SK-N-SH (cell line): Measurements from ENCODE around the gene ALDH9A1. TPM values are rescaled to one million over a fixed set of nuclear protein-coding genes. Genes with fewer than 3 reads are reported as not detected.

Experiments
- CTCF ChIA-PET: fragments of 300-600, 350-600 bp; formaldehyde crosslinking; extraction: SDS; loops from one replicate; lab custom pipeline; 2021; lab: Yijun Ruan, JAX
- POLR2A ChIA-PET: fragments of 350-600 bp; sonication (Branson Sonifier 250); formaldehyde crosslinking; extraction: SDS; loops from one replicate; lab custom pipeline; 2020; ENCODE audit warnings: antibody characterized with exemption, inconsistent platforms; lab: Yijun Ruan, JAX
- DNase-seq: peaks from one replicate; pipeline ENCODE4 v3.0.0; 2012
- H2AFZ ChIP-seq: fragments of 200-600 bp; sonication (generic); 2 replicates; pipeline ENCODE4 v1.8.1; 2016; ENCODE audit warnings: antibody characterized with exemption, mild to moderate bottlenecking, low read depth
- H3F3A ChIP-seq: fragments of 200-600 bp; sonication (generic); replicated peaks from 2 replicates; pipeline ENCODE3; 2016; ENCODE audit warnings: antibody characterized with exemption, mild to moderate bottlenecking; ENCODE audit not compliant: insufficient read depth
- H3K27ac ChIP-seq, 2 experiments: fragments of 200-500 bp in 1 of 2; fragments of 200-600 bp in 1 of 2; sonication (Bioruptor generic) in 1 of 2; sonication (generic), shearing (Covaris generic) in 1 of 2; 2 replicates each; pipeline versions ENCODE4 v1.5.1 to v1.6.1; 2014 to 2016; ENCODE audit warnings: low read depth in 2 of 2, inconsistent platforms in 1 of 2, low read length in 1 of 2, mild to moderate bottlenecking in 1 of 2, mixed read lengths in 1 of 2
- H3K27me3 ChIP-seq: fragments of 200-600 bp; sonication (generic), shearing (Covaris generic); 2 replicates; pipeline ENCODE4 v1.6.1; 2016; ENCODE audit warnings: mixed run types; ENCODE audit not compliant: insufficient read depth
- H3K36me3 ChIP-seq, 2 experiments: fragments of 200-500 bp in 1 of 2; fragments of 200-600 bp in 1 of 2; sonication (Bioruptor generic) in 1 of 2; sonication (generic) in 1 of 2; replicated peaks in 1 of 2; 2 replicates each; pipeline versions ENCODE3 to v1.5.1; 2014 to 2016; ENCODE audit warnings: low read length in 1 of 2, mild to moderate bottlenecking in 1 of 2; ENCODE audit not compliant: insufficient read depth in 2 of 2, control insufficient read depth in 1 of 2
- H3K4me1 ChIP-seq, 2 experiments: fragments of 200-500 bp in 1 of 2; fragments of 200-600 bp in 1 of 2; sonication (Bioruptor generic) in 1 of 2; sonication (generic), shearing (Covaris generic) in 1 of 2; 2 replicates each; pipeline versions ENCODE4 v1.5.1 to v1.6.1; 2014 to 2016; ENCODE audit warnings: low read depth in 1 of 2, low read length in 1 of 2, mixed run types in 1 of 2; ENCODE audit not compliant: insufficient read depth in 2 of 2, control insufficient read depth in 1 of 2
- H3K4me2 ChIP-seq: fragments of 200-600 bp; sonication (generic), shearing (Covaris generic); 2 replicates; pipeline ENCODE4 v1.6.1; 2017; ENCODE audit warnings: mixed run types
- H3K4me3 ChIP-seq, 2 experiments: fragments of 200-500 bp in 1 of 2; fragments of 200-600 bp in 1 of 2; sonication (Bioruptor generic) in 1 of 2; sonication (generic), shearing (Covaris generic) in 1 of 2; 2 replicates each; pipeline versions ENCODE4 v1.5.1 to v1.8.1; 2014 to 2016; ENCODE audit warnings: low read depth in 2 of 2, inconsistent platforms in 1 of 2, low read length in 1 of 2, mild to moderate bottlenecking in 1 of 2, mixed read lengths in 1 of 2, moderate library complexity in 1 of 2
- H3K79me2 ChIP-seq: fragments of 200-600 bp; sonication (generic); 2 replicates; pipeline ENCODE4 v1.8.1; 2017; ENCODE audit warnings: mild to moderate bottlenecking; ENCODE audit not compliant: insufficient read depth
- H3K9ac ChIP-seq: fragments of 200-600 bp; sonication (generic); 2 replicates; pipeline ENCODE4 v1.6.1; 2017; ENCODE audit warnings: mixed run types
- H3K9me2 ChIP-seq: fragments of 200-600 bp; sonication (generic); 2 replicates; pipeline ENCODE4 v1.6.1; 2017; ENCODE audit warnings: mixed run types
- H3K9me3 ChIP-seq: fragments of 200-600 bp; sonication (generic); 2 replicates; pipeline ENCODE4 v1.6.1; 2017; ENCODE audit warnings: mixed run types, mild to moderate bottlenecking, moderate library complexity
- H4K20me1 ChIP-seq: fragments of 200-600 bp; sonication (generic); 2 replicates; pipeline ENCODE4 v1.6.1; 2017; ENCODE audit warnings: mild to moderate bottlenecking, mixed run types; ENCODE audit not compliant: insufficient read depth
- CHD2 ChIP-seq: fragments of 150-350 bp; IDR thresholded peaks from 2 replicates; pipeline ENCODE4 v1.6.1; 2018; ENCODE audit warnings: low read length; ENCODE audit not compliant: partially characterized antibody
- FOXM1 ChIP-seq: IDR thresholded peaks from 2 replicates; pipeline ENCODE4 v1.4.0; 2012; ENCODE audit warnings: low read depth, mild to moderate bottlenecking
- GABPA ChIP-seq: IDR thresholded peaks from 2 replicates; pipeline ENCODE4 v1.4.0; 2012; ENCODE audit warnings: low read depth, mild to moderate bottlenecking
- MAX ChIP-seq: IDR thresholded peaks from 2 replicates; pipeline ENCODE4 v1.4.0; 2012; ENCODE audit warnings: low read depth
- MXI1 ChIP-seq: IDR thresholded peaks from 2 replicates; pipeline ENCODE4 v1.6.1; 2012; ENCODE audit warnings: mild to moderate bottlenecking, low read depth, low read length, improper control_type of control experiment
- NRF1 ChIP-seq: IDR thresholded peaks from 2 replicates; pipeline ENCODE4 v1.6.1; 2012; ENCODE audit warnings: low read depth, mild to moderate bottlenecking, low read length
- PBX3 ChIP-seq: IDR thresholded peaks from 2 replicates; pipeline ENCODE4; 2012
- POLR2AphosphoS5 ChIP-seq: IDR thresholded peaks from 2 replicates; pipeline ENCODE4 v1.6.1; 2012; ENCODE audit warnings: low read depth, low read length
- RAD21 ChIP-seq: IDR thresholded peaks from 2 replicates; pipeline ENCODE4 v1.6.1; 2012; ENCODE audit warnings: mild to moderate bottlenecking, low read length
- RXRA ChIP-seq: IDR thresholded peaks from 2 replicates; pipeline ENCODE4 v1.4.0; 2012; ENCODE audit warnings: low read depth, mild to moderate bottlenecking, borderline replicate concordance
- SIN3A ChIP-seq: IDR thresholded peaks from 2 replicates; pipeline ENCODE4 v1.6.1; 2012; ENCODE audit warnings: low read depth, mild to moderate bottlenecking, low read length, moderate library complexity, borderline replicate concordance
- TAF1 ChIP-seq: IDR thresholded peaks from 2 replicates; pipeline ENCODE4 v1.6.1; 2012; ENCODE audit warnings: low read depth, mild to moderate bottlenecking, low read length, moderate library complexity, borderline replicate concordance
- TEAD4 ChIP-seq: IDR thresholded peaks from 2 replicates; pipeline ENCODE4 v1.4.0; 2012; ENCODE audit warnings: mild to moderate bottlenecking, borderline replicate concordance; ENCODE audit not compliant: insufficient read depth
- WGBS: methylation state at CpG from one replicate; pipeline ENCODE4 v1.1.6; 2017; ENCODE audit warnings: low lambda C conversion rate; 5-methylcytosine and 5-hydroxymethylcytosine counted together
- polyA plus RNA-seq, 3 experiments: library from polyadenylated mRNA; depleted of rRNA; stranded (reverse); fragments of >200 nt; gene quantifications; 2 replicates each; pipeline ENCODE4 v1.2.3, GENCODE V29; 2012
- TF ChIP-seq, protein P1 (sequence below): fragments of 200-600 bp; sonication (generic); IDR thresholded peaks from 2 replicates; pipeline ENCODE4 v1.6.1; 2017; ENCODE audit warnings: antibody characterized with exemption, mild to moderate bottlenecking, moderate library complexity

ALDH9A1 gene
- polyA plus RNA-seq, 1 of the 3 experiments (the other 2 are of a cell fraction) = 31.3 TPM

DNA sequence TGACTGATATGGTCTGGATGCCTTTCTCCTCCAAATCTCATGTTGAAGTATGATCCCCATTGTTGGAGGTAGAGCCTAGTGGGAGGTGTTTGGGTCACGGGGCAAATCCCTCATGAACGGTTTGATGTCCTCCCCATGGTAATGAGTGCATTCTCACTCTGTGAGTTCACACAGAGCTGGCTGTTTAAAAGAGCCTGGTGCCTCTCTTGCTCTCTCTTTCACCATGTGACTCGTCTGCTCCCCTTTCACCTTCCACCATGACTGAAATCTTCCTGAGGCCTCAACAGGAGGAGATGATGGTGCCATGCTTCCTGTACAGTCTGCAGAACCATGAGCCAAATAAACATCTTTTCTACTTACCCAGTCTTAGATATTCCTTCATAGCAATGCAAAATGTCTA lies 30.2 kb downstream of the ALDH9A1 start:
- Histone ChIP-seq H3K9me3 (no peaks in the 10 kb centered on the region), H3K4me2 (no peak overlapping the region), H3K9ac (no peak overlapping the region), H3K4me3 (no peak overlapping the region), H3K27me3 (no peaks in the 10 kb centered on the region), H3K79me2 (0 out of 2 replicates have a peak, but pooled peaks cover 2% of the 10 kb centered on the region), H3F3A (no peaks in the 10 kb centered on the region), H3K27ac (no peak overlapping the region), H3K9me2 (no peaks in the 10 kb centered on the region), H2AFZ (no peak overlapping the region), H3K4me1 (no peaks in the 10 kb centered on the region), H4K20me1 (no peaks in the 10 kb centered on the region), H3K36me3 (peaks cover 59 to 66% of the 10 kb centered on the region in 2 experiments)
- POLR2A ChIA-PET = no interaction called here
- DNase-seq = no peak
- TF ChIP-seq TEAD4 = no peak
- TF ChIP-seq TAF1 = no peak
- no peak for TF ChIP-seq PBX3
- TF ChIP-seq RAD21 = no peak
- no peak for TF ChIP-seq SIN3A
- TF ChIP-seq RXRA = no peak
- TF ChIP-seq MAX = no peak
- TF ChIP-seq, protein P1, sequence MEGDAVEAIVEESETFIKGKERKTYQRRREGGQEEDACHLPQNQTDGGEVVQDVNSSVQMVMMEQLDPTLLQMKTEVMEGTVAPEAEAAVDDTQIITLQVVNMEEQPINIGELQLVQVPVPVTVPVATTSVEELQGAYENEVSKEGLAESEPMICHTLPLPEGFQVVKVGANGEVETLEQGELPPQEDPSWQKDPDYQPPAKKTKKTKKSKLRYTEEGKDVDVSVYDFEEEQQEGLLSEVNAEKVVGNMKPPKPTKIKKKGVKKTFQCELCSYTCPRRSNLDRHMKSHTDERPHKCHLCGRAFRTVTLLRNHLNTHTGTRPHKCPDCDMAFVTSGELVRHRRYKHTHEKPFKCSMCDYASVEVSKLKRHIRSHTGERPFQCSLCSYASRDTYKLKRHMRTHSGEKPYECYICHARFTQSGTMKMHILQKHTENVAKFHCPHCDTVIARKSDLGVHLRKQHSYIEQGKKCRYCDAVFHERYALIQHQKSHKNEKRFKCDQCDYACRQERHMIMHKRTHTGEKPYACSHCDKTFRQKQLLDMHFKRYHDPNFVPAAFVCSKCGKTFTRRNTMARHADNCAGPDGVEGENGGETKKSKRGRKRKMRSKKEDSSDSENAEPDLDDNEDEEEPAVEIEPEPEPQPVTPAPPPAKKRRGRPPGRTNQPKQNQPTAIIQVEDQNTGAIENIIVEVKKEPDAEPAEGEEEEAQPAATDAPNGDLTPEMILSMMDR = no peak
- TF ChIP-seq POLR2AphosphoS5 = no peak
- TF ChIP-seq CHD2 = no peak
- TF ChIP-seq NRF1 = no peak
- TF ChIP-seq GABPA = no peak
- CTCF ChIA-PET = no interaction called here
- WGBS = 100% methylated on average over 3 of the region's 3 CpGs

DNA sequence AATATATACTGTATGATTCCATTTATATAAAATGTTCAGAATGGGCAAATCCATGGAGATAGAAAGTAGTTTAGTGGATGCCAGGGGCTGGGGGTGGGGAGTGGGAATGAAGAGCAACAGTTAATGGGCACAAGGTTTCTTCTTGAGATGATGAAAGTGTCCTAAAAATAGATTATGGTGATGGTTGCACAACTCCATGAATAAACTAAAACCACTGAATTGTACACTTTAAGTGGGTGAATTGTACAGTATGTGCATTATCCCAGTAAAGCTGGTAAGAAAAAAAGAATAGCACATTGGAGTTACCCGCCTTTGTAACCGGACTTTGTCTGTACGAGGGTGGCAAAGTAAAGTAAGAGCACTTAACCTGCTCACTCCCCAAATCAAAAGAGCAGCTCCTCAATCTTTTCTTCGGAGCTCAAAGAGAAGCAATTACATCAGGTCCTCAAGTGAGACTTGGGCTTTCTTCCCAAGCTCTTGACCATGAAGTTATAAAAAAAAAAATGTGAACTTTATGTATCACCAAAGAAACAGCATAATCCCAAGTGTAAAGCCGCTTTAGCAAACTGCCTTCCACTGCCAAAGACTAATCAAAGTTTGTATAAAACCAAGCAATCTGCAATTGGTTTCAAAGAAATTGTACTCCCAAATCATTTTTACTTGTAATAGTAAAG lies 32.1 kb downstream of the ALDH9A1 start:
- WGBS = 91% methylated on average over 5 of the region's 5 CpGs
- no peak for DNase-seq
- Histone ChIP-seq H3K79me2 (0 out of 2 replicates have a peak, but pooled peaks cover 2% of the 10 kb centered on the region), H3F3A (no peaks in the 10 kb centered on the region), H3K4me2 (no peak overlapping the region), H3K9me2 (no peaks in the 10 kb centered on the region), H3K9me3 (no peaks in the 10 kb centered on the region), H3K36me3 (peaks cover 59 to 73% of the 10 kb centered on the region in 2 experiments), H3K9ac (no peak overlapping the region), H3K27ac (no peak overlapping the region), H3K27me3 (no peaks in the 10 kb centered on the region), H3K4me3 (no peak overlapping the region), H4K20me1 (no peaks in the 10 kb centered on the region), H3K4me1 (peaks cover 0 to 7% of the 10 kb centered on the region in 2 experiments; a peak in 2 of 4 replicates), H2AFZ (no peak overlapping the region)
- TF ChIP-seq MXI1 (no peak), FOXM1 (no peak), RAD21 (no peak)
- CTCF ChIA-PET = interaction anchor here (1.1 kb wide), 1 partner anchor 74 kb away, joined by 3 read pairs; no protein-coding TSS in a partner anchor
- POLR2A ChIA-PET = no interaction called here
